B cell (primary cell): ENCODE measurements around the gene PHC2. TPM values are rescaled to one million over a fixed set of nuclear protein-coding genes. Genes with fewer than 3 reads are reported as not detected.

Experiments
- ATAC-seq: fragments of 200-7000 bp; cut with Tn5 transposase; one replicate; pipeline ENCODE4 v1.10.0; 2021; ENCODE audit warnings: low read depth, mild to moderate bottlenecking, moderate number of reproducible peaks, moderate library complexity
- CTCF ChIA-PET: fragments of 350-600 bp; sonication (Branson Sonifier 250); formaldehyde crosslinking; loops from one replicate; lab custom pipeline; 2021; ENCODE audit warnings: antibody characterized with exemption, inconsistent platforms; lab: Charles Lee
- POLR2A ChIA-PET: fragments of 350-600 bp; sonication (Branson Sonifier 250); formaldehyde crosslinking; loops from one replicate; lab custom pipeline; 2021; ENCODE audit warnings: antibody characterized with exemption; lab: Charles Lee
- DNase-seq: peaks from one replicate; pipeline ENCODE4 v3.0.0; 2013
- H2AFZ ChIP-seq: 2 replicates; pipeline ENCODE4 v1.6.1; 2012; ENCODE audit warnings: mild to moderate bottlenecking, low read depth, low read length; ENCODE audit not compliant: insufficient read depth, poor library complexity, severe bottlenecking
- H3K27ac ChIP-seq, 2 donors: 1 replicate in 1 of 2; 2 replicates in 1 of 2; pipeline ENCODE4 v1.5.1; 2012 to 2013; ENCODE audit warnings: low read length in 2 of 2, mild to moderate bottlenecking in 2 of 2, moderate library complexity in 1 of 2
- H3K27me3 ChIP-seq, 4 experiments: fragments of 200-600 bp in 1 of 4; sonication (generic) in 1 of 4; replicated peaks in 1 of 4; 1 replicate in 2 of 4; 2 replicates in 2 of 4; pipeline versions ENCODE4 v1.6.1 to v1.7.0; 2013 to 2016; ENCODE audit warnings: low read length in 3 of 4, mild to moderate bottlenecking in 2 of 4, mixed read lengths in 1 of 4, moderate library complexity in 1 of 4; ENCODE audit not compliant: insufficient read depth in 4 of 4, control insufficient read depth in 3 of 4; ENCODE audit errors: control extremely low read depth in 1 of 4
- H3K36me3 ChIP-seq, 2 experiments: replicated peaks in 1 of 2; 1 replicate in 1 of 2; 2 replicates in 1 of 2; pipeline versions ENCODE4 v1.6.1 to v1.7.1; 2013; ENCODE audit warnings: low read length in 1 of 2; ENCODE audit not compliant: insufficient read depth in 2 of 2, control insufficient read depth in 1 of 2; ENCODE audit errors: control extremely low read depth in 1 of 2, extremely low read depth in 1 of 2
- H3K4me1 ChIP-seq, 2 donors: fragments of 200-600 bp in 1 of 2; sonication (generic) in 1 of 2; 1 replicate in 1 of 2; 2 replicates in 1 of 2; pipeline versions ENCODE4 v1.5.1 to v1.6.1; 2013 to 2017; ENCODE audit warnings: low read length in 2 of 2; ENCODE audit not compliant: control insufficient read depth in 2 of 2, insufficient read depth in 2 of 2
- H3K4me2 ChIP-seq: replicated peaks from 2 replicates; pipeline ENCODE3; 2012; ENCODE audit warnings: mild to moderate bottlenecking, low read depth, low read length; ENCODE audit not compliant: poor library complexity, severe bottlenecking
- H3K4me3 ChIP-seq, 5 experiments: fragments of 200-600 bp in 1 of 5; sonication (generic) in 1 of 5; 1 replicate in 3 of 5; 2 replicates in 2 of 5; pipeline versions ENCODE4 v1.5.1 to v1.7.0; 2011 to 2016; ENCODE audit warnings: low read length in 4 of 5, mild to moderate bottlenecking in 4 of 5, low read depth in 2 of 5, control low read depth in 1 of 5, moderate library complexity in 1 of 5; ENCODE audit not compliant: insufficient read depth in 1 of 5; ENCODE audit errors: control extremely low read depth in 1 of 5, extremely low read depth in 1 of 5
- H3K79me2 ChIP-seq: fragments of 200-600 bp; sonication (generic); one replicate; pipeline ENCODE4 v1.6.0; 2016; ENCODE audit warnings: low read length; ENCODE audit not compliant: control insufficient read depth, insufficient read depth
- H3K9ac ChIP-seq: fragments of 200-600 bp; sonication (generic); 2 replicates; pipeline ENCODE4 v1.6.1; 2017; ENCODE audit warnings: mild to moderate bottlenecking, low read length, moderate library complexity
- H3K9me3 ChIP-seq, 3 donors: one replicate each; pipeline versions ENCODE4 v1.6.1 to v1.7.1; 2013; ENCODE audit warnings: low read length in 2 of 3; ENCODE audit not compliant: control insufficient read depth in 2 of 3, insufficient read depth in 1 of 3; ENCODE audit errors: control extremely low read depth in 1 of 3
- H4K20me1 ChIP-seq: 2 replicates; pipeline ENCODE4 v1.6.0; 2012; ENCODE audit warnings: mild to moderate bottlenecking, low read length; ENCODE audit not compliant: insufficient read depth, control insufficient read depth, poor library complexity, severe bottlenecking
- H3K27ac Mint-ChIP-seq: one replicate; pipeline ENCODE4 v1.8.0; 2021; ENCODE audit warnings: mixed read lengths
- H3K27me3 Mint-ChIP-seq: one replicate; pipeline ENCODE4 v1.8.0; 2021; ENCODE audit warnings: mixed read lengths
- H3K4me1 Mint-ChIP-seq: one replicate; pipeline ENCODE4 v1.8.0; 2021; ENCODE audit warnings: mixed read lengths
- H3K4me3 Mint-ChIP-seq: one replicate; pipeline ENCODE4 v1.8.0; 2021; ENCODE audit warnings: mixed read lengths
- H3K9me3 Mint-ChIP-seq: one replicate; pipeline ENCODE4 v1.8.0; 2022; ENCODE audit warnings: mixed read lengths; ENCODE audit not compliant: insufficient read depth
- EZH2 ChIP-seq: IDR thresholded peaks from 2 replicates; pipeline ENCODE4 v1.6.1; 2012; ENCODE audit warnings: borderline replicate concordance, low read depth, mild to moderate bottlenecking, moderate library complexity, low read length; ENCODE audit not compliant: insufficient read depth, poor library complexity, severe bottlenecking
- WGBS: methylation state at CpG from one replicate; pipeline ENCODE4 v1.1.5; 2013; ENCODE audit warnings: missing lambda C conversion rate; ENCODE audit not compliant: insufficient coverage; 5-methylcytosine and 5-hydroxymethylcytosine counted together
- intact Hi-C: fragments of 100-400 bp; cut with micrococcal nuclease; formaldehyde crosslinking; loops from one replicate; pipeline ENCODE4 v1.10.0; 2022
- polyA plus RNA-seq: library from polyadenylated mRNA; depleted of rRNA; stranded (reverse); fragments of >200 nt; gene quantifications from 2 replicates; pipeline ENCODE4 v1.2.3, GENCODE V29; 2012
- total RNA-seq, 2 donors: library from RNA; stranded (reverse); fragments of 120-200 nt in 1 of 2; gene quantifications; 1 replicate in 1 of 2; 2 replicates in 1 of 2; pipeline versions ENCODE4 v1.2.3 to v1.2.4, GENCODE V29; 2013 to 2022
- TF ChIP-seq, protein P1 (sequence below): fragments of 200-600 bp; IDR thresholded peaks from one replicate; pipeline ENCODE4 v1.8.0; 2022; ENCODE audit warnings: antibody characterized with exemption, mild to moderate bottlenecking

PHC2 gene
- total and polyA plus RNA-seq, 2 donors (not counting 1 experiment from before 2014, with no cell fraction given), result 23.1 to 23.4 TPM

DNA sequence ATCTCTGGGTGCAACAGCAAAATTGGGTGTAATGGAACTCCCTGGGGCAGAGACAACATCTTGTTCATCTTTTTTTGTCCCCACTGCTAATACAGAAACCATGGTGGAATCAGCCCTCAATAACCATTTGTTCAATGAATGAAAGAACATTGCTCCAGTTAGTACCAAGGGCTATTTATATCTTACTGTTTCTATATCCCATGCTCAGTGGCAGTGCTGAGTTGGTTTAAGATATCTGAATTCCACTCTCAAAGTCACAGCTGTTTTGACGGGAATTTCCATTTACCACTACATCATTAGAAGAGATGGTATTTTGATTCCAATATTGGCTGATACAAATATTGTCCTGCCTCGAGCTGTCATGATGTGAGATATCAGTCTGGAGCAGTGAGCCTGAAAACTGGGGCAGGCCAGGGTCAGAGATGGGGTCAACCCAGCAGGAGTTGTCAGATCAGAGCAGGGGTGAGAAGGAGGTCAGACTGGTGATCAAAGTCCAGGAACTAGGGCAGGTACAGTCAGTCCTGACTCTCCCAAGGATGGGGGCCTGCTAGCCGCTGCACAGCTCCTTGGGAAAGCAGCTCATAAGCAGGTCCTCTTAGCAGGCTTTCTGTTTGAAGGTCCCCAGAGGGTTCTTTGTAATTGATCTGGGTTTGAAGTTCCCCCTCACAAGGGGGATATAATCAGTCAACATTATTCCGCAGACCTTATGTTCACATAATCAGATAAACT lies 5.8 kb upstream of the PHC2 start:
- Mint-ChIP-seq H3K27me3 (peaks cover 52% of the 10 kb centered on the region), H3K27ac (no peak overlapping the region), H3K4me3 (no peak overlapping the region), H3K9me3 (no peaks in the 10 kb centered on the region), H3K4me1 (no peaks in the 10 kb centered on the region)
- no peak overlapping the region for H3K4me2 ChIP-seq
- no peaks in the 10 kb centered on the region for H3K79me2 ChIP-seq
- intact Hi-C loops, result no loop called here
- H3K27ac ChIP-seq, result no peak overlapping the region
- H3K9me3 ChIP-seq, result no peaks in the 10 kb centered on the region
- no peaks in the 10 kb centered on the region for H3K4me1 ChIP-seq
- no peak overlapping the region for H3K4me3 ChIP-seq
- 68% methylated on average over 2 of the region's 4 CpGs for WGBS
- ChIA-PET POLR2A (interaction anchor here (0.5 kb wide), 1 partner anchor 85 kb away, joined by 4 read pairs; no protein-coding TSS in a partner anchor), CTCF (interaction anchor here (1.1 kb wide), 1 partner anchor 19 kb away, joined by 3 read pairs; no protein-coding TSS in a partner anchor)
- no peaks in the 10 kb centered on the region for H3K36me3 ChIP-seq
- H3K9ac ChIP-seq, result no peak overlapping the region
- H2AFZ ChIP-seq, result no peak overlapping the region
- peaks cover 0 to 7% (median 2%) of the 10 kb centered on the region in 4 experiments for H3K27me3 ChIP-seq
- TF ChIP-seq EZH2, result no peak
- TF ChIP-seq, protein P1, sequence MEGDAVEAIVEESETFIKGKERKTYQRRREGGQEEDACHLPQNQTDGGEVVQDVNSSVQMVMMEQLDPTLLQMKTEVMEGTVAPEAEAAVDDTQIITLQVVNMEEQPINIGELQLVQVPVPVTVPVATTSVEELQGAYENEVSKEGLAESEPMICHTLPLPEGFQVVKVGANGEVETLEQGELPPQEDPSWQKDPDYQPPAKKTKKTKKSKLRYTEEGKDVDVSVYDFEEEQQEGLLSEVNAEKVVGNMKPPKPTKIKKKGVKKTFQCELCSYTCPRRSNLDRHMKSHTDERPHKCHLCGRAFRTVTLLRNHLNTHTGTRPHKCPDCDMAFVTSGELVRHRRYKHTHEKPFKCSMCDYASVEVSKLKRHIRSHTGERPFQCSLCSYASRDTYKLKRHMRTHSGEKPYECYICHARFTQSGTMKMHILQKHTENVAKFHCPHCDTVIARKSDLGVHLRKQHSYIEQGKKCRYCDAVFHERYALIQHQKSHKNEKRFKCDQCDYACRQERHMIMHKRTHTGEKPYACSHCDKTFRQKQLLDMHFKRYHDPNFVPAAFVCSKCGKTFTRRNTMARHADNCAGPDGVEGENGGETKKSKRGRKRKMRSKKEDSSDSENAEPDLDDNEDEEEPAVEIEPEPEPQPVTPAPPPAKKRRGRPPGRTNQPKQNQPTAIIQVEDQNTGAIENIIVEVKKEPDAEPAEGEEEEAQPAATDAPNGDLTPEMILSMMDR, result no peak
- no peaks in the 10 kb centered on the region for H4K20me1 ChIP-seq
- no peak for ATAC-seq
- no peak for DNase-seq

DNA sequence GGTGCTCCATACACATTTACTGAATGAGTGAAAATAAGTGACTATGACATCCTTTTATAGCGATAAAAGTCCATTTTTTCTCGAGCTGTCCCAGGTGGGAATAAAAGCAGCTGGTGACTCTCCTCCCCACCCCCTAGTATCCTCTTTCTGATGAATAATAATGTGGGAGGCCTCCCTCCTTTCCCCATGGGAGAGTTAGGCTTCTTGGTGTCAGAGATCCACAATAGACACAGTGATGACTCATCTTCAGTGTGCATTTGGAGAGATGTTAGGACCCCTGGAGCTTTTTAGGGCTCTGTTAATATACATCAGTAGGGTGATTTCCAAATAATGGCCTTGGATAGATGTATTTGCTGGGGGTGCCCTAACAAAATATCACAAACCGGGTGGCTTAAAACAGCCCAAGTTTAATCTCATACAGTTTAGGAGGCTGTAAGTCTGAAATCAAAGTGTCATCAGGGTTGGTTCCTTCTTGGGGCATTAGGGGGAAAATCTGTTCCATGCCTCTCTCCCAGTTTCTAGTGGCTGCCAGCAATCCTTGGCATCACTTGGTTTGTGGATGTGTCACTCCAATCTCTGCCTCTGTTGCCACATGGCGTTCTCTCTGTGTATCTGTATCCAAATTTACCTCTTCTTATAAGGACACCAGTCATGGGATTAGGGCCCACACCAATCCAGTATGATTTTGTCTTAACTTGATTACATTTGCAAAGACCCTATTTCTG lies 4.4 kb upstream of the PHC2 start:
- Histone ChIP-seq H3K4me1 (peaks cover 6 to 7% of the 10 kb centered on the region in 2 donors), H3K9ac (no peak overlapping the region), H3K9me3 (no peaks in the 10 kb centered on the region), H3K79me2 (no peaks in the 10 kb centered on the region), H3K4me2 (no peak overlapping the region), H2AFZ (no peak overlapping the region), H3K27me3 (peaks cover 0 to 9% (median 3%) of the 10 kb centered on the region in 4 experiments), H3K36me3 (no peaks in the 10 kb centered on the region), H3K27ac (no peak overlapping the region), H3K4me3 (no peak overlapping the region), H4K20me1 (no peaks in the 10 kb centered on the region)
- ChIA-PET POLR2A (no interaction called here), CTCF (no interaction called here)
- Mint-ChIP-seq H3K4me1 (peaks cover 5% of the 10 kb centered on the region), H3K9me3 (no peaks in the 10 kb centered on the region), H3K4me3 (no peak overlapping the region), H3K27ac (no peak overlapping the region), H3K27me3 (peaks cover 46% of the 10 kb centered on the region)
- TF ChIP-seq, protein P1, result no peak
- TF ChIP-seq EZH2, result no peak
- WGBS, result 100% methylated on average over 2 of the region's 4 CpGs
- DNase-seq, result no peak
- ATAC-seq, result no peak
- intact Hi-C loops, result no loop called here
